HG03060 (cell line): Measurements from ENCODE around the gene OR52B2.
"Not testable (repeated sequence)": the region's sequence is repeated elsewhere in the genome, so short reads cannot be mapped to it uniquely, and the experiment has no call there.

Experiments used
- ATAC-seq: cut with Tn5 transposase; IDR thresholded peaks from one replicate; pipeline ENCODE4 v1.9.1; 2021; ENCODE audit warnings: low read depth, moderate number of reproducible peaks; ENCODE audit not compliant: unreplicated experiment

The OR52B2 gene

DNA sequence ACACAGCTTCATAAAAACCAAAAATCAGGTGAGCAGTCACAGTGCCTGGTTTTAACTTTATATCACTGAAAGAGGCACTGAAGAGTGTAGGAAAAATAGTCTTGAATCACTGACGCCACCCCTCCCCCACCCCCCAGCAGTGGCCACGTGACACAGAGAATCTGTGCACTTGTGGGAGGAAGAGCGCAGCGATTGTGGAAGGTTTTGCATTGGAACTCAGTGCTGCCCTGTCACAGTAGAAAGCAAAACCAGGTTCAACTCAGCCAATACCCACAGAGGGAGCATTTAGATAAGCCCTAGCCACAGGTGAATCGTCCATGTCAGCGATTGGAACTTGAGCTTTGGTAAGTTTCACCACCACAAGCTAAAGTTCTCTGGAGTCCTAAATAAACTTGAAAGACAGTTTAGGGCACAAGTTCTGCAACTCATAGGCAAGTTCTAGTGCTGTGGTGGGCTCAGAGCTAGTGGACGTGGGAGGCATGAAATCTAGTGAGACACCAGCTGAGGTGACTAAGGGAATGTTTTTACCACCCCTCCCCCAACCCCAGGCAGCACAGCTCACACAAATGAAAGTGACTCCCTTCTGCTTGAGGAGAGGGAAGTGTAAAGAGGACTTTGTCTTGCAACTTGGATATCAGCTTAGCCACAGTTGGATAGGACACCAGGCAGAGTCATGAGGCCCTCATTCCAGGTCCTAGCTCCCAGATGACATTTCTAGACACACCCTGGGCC lies 13.3 kb downstream of the OR52B2 start:
- ATAC-seq: no peak

DNA sequence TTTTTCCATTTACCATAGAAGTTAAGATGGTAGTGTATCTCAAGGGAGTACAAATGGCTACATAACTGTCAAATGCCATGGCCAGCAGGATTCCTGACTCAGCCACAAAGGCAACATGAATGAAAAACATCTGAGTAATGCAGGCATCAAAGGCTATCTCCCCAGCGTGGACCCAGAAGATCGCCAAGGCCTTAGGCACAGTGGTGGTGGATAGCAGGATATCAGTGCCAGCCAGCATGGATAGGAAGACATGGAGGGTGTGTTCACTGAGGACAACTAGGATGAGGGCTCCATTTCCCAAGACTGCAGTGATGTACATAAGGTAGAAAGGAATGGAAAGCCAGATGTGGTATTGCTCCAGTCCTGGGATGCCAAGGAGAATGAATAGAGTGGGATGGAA lies 18.0 kb downstream of the OR52B2 start:
- ATAC-seq: no peak

DNA sequence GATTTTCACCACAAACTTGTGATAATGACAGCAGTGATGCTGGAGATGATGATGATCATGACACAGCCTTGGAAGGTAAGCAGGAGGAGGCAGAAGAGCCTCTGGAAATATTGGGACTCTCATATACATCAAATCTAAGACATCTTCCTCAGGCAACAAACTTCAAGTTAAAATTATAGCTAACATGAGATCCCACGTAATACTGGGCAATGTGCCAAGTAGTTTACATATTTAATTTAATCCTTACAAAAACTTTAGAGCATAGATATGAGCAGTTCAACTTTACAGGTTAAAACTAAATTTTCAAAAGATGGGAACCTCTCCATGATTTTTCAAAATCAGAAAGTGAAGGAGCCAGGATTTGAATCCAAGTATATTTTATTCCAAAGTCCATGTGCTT lies 19.0 kb downstream of the OR52B2 start:
- no peak for ATAC-seq

DNA sequence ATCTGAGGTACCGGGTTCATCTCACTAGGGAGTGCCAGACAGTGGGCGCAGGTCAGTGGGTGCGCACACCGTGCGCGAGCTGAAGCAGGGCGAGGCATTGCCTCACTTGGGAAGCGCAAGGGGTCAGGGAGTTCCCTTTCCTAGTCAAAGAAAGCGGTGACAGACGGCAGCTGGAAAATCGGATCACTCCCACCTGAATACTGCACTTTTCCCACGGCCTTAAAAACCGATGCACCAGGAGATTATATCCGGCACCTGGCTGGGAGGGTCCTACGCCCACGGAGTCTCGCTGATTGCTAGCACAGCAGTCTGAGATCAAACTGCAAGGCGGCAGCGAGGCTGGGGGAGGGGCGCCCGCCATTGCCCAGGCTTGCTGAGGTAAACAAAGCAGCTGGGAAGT lies 26.4 kb downstream of the OR52B2 start:
- ATAC-seq: not testable (repeated sequence)

DNA sequence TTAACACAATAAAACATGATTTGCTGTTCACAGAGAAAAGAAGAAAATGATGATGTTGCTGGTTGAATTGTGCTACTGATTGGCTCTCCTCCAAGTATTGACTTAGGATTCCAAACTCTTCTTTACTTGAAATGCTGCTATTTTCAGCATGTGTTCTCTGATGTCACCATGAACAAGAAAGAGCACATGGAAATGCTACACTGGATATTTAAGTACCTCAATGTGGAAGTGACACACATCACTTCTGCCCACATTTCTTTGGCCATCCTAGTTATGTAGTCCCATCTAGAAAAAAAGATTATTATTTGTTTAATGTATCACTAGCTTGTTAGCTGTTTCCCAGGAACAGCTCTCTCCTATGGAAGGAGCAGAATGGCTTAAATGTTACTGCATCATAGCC lies 27.2 kb downstream of the OR52B2 start:
- ATAC-seq: no peak

DNA sequence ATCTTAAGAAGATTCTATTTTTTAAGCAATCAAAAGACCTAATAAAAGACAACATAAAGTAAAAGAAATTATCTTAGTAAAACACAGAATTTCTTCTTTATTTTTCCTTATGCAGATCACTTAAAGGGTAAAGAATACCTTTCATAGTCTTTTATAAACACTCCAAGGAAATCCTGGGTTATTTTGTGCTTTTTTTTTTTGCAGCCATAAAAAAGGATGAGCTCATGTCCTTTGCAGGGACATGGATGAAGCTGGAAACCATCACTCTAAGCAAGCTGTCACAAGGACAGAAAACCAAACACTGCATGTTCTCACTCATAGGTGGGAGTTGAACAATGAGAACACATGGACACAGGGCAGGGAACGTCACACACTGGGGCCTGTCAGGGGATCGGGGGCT lies 34.2 kb downstream of the OR52B2 start:
- ATAC-seq: not testable (repeated sequence)

DNA sequence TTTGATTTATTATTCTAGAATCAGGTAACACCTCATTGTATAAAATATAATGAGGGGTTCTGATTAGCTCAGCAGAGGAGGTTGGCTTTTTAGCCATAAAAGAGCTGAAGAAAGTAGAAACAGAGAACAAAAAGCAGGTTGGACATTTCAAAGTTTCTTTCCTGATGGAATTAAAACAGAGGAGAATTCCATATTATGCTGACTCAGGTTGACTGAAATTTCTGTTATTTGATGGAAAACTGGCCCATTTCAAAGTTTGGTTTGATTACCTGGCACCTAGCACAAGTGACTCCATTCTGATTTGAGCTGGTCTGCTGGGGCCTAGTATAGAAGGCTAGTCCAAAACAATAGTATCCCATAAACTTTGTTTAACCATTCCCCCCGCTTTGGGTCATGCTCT lies 37.7 kb downstream of the OR52B2 start:
- no peak for ATAC-seq

DNA sequence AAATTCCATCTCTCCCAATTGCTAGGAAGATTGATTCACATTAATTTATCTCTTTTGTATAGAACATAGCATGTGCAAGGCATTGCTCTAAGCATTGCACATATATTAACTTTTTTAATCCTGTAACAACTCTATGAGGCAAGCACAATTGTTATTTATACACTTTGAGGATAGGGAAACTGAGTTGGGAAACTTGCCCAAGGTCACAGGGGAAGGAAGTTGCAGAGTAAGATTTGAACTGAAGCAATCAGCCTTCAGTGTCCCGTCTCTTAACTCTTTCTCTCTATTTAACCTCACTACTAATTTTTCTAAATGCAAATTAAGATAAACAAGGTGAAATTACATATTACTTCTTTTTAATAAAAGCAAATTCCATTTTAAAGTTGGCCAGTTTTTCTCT lies 40.5 kb downstream of the OR52B2 start:
- no peak for ATAC-seq

DNA sequence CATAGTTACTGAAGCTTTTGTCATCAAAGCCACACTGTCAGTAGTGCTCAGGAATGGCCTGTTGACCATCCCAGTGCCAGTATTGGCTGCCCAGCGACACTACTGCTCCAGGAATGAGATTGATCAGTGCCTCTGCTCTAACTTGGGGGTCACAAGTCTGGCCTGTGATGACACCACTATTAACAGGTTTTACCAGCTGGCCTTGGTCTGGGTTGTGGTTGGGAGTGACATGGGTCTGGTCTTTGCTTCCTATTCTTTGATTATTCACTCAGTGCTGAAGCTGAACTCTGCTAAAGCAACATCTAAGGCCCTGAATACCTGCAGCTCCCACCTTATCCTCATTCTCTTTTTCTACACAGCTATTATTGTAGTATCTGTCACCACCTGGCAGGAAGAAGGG lies 41.1 kb downstream of the OR52B2 start:
- ATAC-seq: no peak

DNA sequence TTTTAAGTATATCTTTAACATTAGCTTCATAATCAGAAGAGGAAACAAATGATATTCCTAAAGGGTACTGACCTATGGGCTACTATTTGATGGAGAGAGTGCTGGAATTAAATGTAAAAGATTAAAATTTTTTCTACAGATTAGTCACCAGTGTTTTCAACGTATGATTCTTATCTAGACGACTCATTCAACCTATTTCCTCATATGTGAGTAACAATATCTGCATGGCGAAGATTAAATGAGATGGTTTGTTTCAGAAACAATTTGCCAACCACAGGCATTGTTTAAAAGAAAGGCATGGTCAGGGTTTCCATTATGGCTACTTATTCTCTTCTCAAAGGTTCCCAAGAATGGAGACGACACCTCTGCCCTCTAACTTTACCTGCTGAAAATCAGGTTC lies 42.2 kb downstream of the OR52B2 start:
- ATAC-seq: no peak

DNA sequence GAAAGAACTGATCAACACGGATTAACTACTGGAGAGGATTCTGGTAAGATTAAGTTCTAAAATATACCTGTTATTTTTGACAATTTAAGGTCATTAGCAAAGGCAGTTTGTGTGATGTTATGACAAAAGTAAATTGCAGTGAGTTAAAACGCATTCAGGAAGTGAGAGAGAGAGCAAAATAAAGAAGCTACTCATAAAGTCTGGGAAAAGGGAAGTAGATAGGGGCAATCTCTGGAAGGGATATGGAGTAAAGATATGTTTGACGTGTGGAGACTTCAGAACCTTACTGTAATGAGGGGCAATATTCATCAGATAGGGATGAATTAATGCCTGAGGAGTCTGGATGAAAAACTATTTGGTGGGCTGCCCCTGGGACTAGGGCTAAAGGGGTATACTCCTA lies 45.9 kb downstream of the OR52B2 start:
- no peak for ATAC-seq
